GM12874 (cell line): ENCODE data around the gene JAG1.

Experiments
- CTCF ChIP-seq: IDR thresholded peaks from 2 replicates; pipeline ENCODE4 v1.5.1; 2011; ENCODE audit warnings: low read depth, mild to moderate bottlenecking, control low read depth, low read length, moderate library complexity; ENCODE audit not compliant: insufficient read depth

Gene JAG1

GRCh38 chr20:10715035-10715434 is 41.2 kb upstream of the JAG1 start:
- no peak for TF ChIP-seq CTCF

GRCh38 chr20:10714236-10714975 is 40.6 kb upstream of the JAG1 start:
- TF ChIP-seq CTCF: no peak

- TF ChIP-seq CTCF: no peak
Observed at GRCh38 chr20:10713161-10713560, 39.4 kb upstream of the JAG1 start.

- no peak for TF ChIP-seq CTCF
Observed at GRCh38 chr20:10711903-10712451, 38.2 kb upstream of the JAG1 start.

- TF ChIP-seq CTCF: no peak
Observed at GRCh38 chr20:10710991-10711775, 37.4 kb upstream of the JAG1 start.

GRCh38 chr20:10709916-10710315 is 36.1 kb upstream of the JAG1 start:
- TF ChIP-seq CTCF: no peak

GRCh38 chr20:10708351-10709185 is 34.8 kb upstream of the JAG1 start:
- TF ChIP-seq CTCF: no peak
